Skin of body (tissue), 2 donors: ENCODE results near the gene ANKS1B. TPM values are rescaled to one million over a fixed set of nuclear protein-coding genes. Genes with fewer than 3 reads are reported as not detected.

Source experiments
- DNase-seq: peaks from one replicate; lab custom pipeline; 2025; lab: John Stamatoyannopoulos, UW
- total RNA-seq: library from RNA; depleted of rRNA; stranded (reverse); fragments of >200 nt; gene quantifications from one replicate; pipeline ENCODE4 v1.2.3, GENCODE V29; 2014

Gene ANKS1B
- total RNA-seq, 1 donor from 2014 or later = 10.7 TPM

DNA sequence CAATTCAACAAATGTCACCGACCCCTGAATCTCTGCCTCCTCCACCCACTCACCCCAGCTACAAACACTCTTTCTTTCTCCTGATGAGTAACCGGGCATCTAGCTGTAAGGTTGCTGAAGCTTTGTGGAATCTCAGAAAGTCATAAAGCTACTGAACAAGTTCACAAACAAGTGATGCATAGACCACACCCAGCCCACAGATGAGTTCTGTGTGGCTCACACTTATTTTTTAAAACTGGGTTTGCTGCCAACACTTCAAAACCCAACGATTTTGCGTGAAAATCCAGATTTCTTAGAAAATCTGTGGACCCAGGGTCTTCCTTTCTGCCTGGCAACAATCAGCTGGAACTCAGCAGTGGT is 1243.6 kb downstream of the ANKS1B start:
- DNase-seq = no peak

DNA sequence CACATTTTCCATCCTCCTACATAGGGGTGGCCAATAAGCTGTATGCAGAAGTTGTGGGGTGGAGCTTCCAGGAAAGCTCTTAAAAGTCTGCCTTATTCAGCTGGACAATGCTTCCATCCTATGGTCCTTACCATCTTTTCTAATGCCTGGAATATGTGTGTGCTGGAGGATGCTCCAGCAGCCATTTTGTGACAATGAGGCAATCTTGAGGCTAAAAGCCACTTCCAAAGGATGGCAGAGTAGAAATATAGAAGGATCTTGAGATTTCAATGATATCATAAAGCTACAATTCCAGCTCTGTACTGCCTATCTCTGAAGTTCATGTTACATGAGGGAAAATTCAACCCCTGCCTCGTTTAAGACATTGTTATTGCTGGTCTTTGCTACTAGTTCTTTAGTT is 1244.0 kb downstream of the ANKS1B start:
- DNase-seq = no peak

DNA sequence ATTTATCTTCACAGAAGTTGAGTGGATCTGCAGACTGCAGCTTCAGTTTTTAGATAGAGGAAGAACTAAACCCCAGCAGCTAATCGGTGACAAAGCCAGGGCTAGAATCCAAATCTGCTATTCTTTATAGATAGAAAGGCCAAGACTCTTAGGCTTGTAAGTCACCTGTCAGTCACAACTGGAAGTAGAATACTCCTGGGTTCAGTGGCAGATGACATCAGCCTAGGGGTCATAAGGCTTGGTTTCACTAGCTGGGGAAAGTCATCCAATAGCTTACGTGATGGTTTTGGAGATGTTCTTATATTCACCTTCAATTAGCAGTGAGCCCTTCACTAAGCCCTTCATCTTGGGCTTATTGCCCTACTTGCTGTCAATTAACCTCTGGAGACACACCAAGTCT is 1246.2 kb downstream of the ANKS1B start:
- DNase-seq = no peak

DNA sequence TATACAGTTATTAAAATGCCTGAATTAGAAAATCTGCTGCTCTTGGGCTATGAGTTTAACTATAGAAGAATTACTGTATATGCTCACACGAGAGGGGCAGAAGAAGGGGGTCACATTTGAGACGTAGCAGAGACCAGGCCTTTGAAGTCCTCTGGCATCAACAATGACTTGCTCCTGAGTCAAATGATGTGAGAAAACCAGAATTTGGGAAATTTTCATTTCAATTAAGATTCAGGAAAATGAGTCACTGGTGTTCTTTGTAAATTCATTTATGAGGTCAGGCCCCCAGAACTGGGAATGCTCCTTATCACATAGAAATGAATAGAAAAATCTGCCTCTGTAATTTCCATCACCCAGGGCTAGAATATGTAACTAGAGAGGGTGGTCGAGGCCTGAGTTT is 1246.7 kb downstream of the ANKS1B start:
- no peak for DNase-seq

DNA sequence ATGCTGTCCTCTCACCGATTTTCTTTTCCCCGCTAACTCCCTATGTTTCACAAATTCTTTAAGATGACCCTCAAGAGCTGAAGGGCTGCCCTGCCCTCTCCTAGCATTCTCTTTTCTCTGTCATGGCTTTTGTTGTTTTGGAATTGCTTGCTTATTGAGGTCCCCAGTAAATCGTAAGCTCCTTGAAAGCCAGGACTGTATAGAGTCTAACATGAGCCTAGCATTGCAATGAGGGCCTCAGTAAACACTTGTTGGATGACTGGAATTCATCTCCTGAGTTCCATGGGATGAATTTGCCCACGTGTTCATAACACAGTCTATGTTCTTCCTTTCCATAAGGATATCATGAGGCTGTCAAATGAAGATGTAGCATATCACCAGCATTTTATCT is 1247.4 kb downstream of the ANKS1B start:
- no peak for DNase-seq

DNA sequence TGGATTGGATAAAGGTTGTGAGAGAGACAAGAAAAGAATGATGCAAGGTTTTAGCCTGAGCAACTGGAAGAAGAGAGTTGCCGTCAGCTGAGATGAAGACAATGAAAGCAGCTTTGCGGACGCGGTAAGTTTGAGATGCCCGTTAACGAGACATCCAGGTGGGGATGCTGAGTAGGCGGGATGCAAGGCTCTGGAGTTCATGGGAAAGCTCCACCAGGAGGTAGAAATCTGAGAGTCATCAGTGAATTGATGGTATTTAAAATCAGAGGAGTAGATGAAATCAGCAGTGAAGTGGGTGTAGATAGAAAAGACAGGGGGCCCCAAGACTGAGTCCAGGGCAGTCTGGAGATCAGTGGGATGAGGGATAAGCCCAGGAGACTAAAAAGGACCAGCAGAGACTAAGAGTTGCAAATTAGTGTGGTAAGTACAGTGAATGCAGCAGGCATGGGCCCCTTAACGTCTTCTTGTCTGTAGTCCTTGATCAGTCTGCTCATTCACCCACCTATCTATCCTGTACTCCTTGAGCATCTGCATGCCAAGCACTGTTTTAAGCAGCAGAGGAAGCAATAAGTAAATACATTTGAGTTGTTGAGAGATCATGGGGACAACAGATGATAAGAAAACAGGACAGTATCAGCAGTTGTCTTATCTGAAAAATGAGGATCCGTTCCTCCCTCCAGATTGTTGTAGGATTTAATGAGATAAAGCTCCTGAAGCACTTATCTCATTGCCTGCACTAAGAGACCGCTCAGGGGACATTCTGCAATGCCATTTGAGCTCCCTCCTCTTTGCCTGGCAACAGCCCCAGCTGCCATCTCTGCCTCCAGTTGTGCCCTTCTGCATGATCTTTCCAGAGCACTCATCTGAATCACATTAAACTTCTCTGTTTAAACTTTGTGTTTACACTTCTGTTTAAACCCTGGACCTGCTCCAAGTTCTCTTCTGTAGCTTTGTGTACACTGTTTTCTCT is 1248.1 kb downstream of the ANKS1B start:
- no peak for DNase-seq

DNA sequence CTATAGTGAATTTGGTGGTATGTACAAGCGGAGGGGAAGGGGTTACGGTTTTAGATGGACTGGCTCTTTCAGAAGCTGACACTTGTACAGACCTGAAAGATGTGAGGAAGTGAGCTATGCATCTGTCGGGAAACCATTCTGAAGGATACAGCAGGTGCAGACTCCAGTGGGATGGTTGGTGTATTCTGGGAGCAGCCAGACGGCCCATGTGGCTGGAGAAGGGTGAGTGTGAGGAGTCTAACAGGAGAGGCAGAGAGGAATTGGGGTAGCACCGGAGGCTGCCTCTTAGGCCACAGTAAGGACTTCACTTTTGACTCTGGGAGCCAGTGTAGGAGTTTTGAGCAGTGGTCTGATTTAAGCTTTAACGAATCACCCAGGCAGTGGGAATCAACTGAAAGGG is 1248.9 kb downstream of the ANKS1B start:
- no peak for DNase-seq

DNA sequence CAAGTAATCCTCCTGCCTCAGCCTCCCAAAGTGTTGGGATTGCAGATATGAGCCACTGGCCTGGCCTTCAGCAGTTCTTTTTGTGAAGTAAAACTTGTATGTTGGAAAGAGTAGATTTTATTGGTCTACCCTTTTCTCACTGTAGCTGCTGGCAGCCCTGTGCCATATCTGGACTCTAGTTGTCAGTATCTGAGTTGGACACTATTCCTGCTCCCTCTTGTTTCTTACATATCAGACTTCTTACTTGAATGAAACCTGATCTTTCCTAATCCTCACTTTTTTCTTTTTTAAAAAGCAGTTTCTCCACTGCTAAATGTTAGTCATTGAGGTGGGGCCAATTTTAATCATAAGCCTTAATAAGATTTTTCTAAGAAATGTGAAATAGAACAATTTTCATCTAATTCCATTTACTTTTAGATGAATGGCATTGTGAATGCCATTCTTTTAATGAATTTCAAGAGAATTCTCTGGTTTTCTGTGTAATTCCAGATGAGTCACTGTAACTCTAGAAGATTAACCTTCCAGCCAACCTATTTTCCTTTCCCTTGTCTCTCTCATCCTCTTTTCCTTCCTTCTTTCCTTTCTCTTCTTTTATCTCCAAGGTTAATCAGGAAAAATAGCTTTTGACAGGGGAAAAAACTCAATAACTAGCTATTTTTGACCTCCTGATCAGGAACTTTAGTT is 1250.9 kb downstream of the ANKS1B start:
- DNase-seq = no peak

DNA sequence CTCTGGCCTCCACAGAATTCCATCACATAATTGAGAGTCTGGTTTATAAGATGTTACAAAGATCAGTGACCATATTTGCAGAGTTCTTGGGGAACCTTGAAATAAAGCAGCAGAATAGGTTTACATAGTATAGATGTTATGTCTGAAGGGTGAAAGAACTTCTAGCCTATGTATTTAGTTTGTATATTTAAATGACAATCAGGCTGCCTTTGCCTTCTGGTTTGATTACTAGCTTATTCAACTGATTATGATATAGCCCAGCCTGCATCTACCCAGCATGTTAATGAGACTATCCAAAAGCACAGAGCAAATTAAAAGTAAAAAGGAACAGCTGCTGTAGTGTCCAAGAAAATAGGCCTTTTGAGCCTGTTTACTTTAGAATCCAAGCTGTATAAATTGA is 1254.3 kb downstream of the ANKS1B start:
- no peak for DNase-seq

DNA sequence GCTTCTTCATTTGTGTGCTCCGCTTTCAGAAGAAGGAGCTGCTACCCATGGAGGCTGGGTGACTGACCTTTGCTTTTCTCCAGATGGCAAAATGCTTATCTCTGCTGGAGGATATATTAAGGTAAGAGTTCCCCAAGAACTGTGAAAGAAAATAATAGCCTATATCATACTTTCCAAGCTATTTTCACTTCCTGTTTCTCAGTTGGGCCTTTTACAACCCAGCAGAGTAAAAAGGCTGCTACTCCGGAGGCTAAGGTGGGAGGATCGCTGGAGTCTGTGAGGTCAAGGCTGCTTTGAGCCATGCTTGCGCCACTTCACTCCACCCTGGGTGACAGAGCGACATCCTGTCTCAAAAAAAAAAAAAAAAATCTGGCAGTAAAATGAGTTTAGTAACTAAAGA is 1257.5 kb downstream of the ANKS1B start:
- no peak for DNase-seq

DNA sequence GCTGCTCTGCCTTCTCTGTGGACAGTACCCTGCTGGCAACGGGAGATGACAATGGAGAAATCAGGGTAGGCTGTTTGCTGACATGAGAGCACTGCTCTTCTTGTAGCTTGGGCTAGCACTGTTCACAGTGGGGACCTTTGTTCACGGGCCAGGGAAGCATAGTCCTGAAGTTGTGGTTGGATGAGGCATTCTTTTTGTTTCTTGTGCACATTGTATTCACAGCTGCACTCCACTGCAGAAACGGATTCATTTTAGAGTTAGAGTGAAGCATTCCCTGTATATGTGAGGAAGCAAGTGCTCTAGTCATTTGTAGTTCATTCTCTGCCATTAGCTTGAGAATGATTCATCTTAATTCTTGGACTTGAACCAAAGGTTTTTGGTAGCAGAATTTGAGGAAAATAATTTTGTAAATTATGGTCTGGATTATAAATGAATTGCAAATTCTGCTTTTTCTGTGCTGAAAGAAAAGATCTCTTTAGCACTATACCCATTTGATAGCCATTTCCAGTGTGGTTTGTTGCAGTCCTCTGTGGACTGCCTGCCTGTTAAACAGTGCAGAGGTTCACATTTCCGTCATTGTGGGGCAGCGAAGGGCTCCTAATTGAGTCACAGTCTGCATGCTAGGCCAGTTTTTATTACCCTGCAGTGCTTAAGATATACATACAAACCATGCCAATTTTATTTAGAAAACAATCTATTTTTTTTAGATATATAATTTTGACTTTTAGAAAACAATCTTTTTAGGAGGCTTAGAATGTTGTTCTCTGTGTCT is 1259.1 kb downstream of the ANKS1B start:
- DNase-seq = peak; percentile 17

DNA sequence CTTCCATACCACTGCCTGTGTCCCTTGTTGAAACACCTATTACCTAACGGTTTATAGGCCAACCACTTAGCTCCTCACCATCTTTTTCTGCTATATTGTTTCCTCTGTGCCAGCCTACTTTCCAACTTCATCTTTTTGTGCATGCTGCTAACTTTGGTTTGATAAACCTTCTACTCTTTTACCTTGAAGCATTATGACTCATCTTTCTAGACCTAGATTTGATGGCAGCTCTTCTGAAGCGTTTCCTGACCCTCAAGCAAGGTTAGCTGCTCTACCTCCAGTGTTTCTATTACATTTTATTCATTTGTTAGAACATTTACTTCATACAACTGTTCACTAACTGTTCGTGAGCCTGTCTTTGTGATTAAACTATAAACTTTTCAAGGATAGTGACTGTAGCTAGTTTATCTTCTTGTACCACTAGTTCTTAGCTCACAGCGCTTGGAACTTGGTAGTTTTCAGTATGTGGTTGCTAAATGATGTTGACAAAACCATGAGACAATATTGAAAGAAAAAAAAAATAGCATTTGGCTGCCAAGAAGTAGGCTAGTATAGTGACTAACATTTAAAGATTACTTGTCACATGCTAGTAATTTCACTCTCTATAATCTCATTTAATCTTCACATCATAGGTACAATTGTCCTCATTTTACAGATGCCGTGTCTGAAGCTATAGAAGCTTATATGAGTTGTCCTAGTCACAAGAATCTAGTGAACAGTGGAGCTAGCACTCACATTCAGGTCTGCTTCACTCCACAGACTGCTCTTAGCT is 1260.2 kb downstream of the ANKS1B start:
- DNase-seq = no peak

DNA sequence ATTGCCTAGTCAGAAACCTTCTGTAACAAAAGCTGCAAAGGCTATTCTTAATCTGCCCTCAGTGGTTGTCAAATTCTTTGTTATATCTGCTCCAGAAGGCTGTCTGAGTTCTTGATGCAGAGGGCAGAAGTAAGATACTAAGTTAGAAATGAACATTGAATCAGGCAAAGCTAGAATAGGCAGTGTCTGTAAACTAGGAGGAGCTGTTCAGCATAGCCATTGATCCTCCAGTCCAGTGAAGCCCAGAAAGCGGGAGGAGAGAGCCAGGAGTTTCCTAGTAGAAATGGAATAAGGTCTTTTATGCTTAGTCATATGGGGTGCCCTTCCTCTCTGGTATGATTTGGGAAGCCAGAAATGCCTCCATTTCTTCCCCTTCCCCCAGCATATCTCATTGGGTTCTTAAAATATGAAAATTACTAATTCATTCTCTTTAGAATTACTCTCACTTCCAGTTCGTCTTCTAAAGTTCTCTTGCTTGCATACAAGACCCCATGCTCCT is 1263.5 kb downstream of the ANKS1B start:
- no peak for DNase-seq

DNA sequence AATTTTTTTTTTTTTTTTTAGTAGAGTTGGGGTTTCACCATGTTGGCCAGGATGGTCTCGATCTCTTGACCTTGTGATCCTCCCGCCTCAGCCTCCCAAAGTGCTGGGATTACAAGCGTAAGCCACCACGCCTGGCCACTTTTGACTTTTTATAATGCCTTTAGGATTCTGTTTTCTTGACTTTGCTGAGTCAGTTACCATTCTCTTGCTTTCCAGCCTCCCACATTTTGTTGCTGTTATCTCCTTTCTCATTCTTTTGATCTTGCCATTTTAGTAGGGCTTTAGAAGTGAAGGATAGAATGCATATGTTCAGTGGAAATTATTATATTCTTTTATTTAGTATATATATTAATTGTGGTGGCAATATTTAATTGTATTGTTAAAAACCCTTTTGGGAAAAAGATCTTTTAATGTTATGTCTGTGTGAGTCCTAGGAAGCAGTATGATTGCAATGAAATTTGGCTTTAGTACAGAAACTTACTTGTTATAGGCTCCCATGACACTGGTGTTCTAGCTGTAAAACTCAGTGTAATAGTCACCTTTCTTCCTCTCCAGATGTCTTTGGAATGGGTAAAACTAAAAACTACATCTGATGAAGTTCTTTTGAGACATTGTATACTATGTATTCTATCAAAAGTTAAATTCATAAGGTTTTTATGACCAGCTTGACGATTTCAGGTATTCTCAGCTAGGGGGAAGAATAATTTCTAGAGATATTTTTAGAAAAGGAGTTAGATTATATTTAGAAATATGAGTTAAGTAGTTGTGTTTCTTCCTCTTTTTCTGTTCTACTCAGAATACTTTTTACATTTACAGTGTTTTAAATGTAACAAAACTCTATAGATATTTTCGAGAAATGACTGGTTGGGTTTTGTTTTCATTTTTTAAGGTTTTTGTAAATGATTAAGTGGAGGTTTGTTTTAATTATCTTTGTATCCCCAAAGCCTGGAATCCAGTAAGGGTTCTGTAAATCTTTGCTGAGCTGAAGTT is 1264.9 kb downstream of the ANKS1B start:
- DNase-seq = no peak

DNA sequence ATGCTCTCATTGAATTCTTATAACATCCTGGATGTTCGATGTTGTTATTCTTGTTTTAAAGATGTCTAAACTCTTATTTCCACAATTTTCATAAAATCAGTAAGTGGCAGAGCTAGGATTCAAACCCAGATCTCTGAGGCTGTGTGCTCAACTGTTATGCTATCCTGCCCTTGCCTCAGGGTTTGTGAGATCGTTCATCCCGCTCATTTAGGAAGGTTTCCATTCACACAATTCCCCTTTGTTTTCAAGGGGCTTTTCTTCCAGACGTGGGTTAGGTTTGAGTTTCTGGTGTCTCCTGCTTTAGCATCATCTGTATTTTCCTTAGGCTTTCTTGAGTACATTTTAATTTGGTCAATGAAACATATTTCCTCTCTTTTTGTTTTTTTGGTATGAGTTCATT is 1270.3 kb downstream of the ANKS1B start:
- DNase-seq = no peak

DNA sequence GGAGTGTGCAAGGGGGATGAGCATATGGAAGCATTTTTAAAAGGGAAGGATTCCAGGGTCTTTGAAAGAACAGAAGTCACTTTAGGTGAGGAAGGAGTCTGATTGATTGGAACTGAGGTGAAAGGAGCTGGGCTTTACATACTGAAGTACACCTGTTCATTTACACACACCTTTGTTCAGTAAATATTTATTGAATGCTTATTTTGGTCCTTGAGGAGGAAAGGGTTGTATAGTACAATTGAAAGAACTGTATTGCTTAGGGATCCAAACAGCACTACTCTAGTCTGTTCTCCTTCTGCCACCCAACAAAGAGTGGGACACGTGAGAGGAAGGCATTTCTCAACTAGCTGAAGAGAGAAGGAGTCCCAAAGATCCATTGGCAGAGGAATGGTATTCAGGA is 1275.7 kb downstream of the ANKS1B start:
- DNase-seq = no peak

DNA sequence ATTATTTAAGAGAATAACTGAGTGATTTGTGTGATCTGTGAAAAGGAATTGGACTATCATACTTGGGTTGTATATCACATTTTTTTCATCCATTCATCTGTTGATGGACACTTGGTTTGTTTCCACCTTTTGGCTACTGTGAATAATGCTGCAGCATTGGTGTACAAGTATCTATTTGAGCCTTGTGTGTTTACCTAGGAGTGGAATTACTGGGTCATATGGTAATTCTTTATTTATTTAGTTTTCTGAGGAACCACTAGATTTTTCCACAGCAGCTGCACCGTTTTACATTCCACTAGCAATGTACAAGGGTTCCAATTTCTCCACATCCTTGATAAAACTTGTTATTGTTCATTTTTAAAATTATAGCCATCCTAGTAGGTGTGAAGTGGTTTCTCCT is 1283.6 kb downstream of the ANKS1B start:
- no peak for DNase-seq

DNA sequence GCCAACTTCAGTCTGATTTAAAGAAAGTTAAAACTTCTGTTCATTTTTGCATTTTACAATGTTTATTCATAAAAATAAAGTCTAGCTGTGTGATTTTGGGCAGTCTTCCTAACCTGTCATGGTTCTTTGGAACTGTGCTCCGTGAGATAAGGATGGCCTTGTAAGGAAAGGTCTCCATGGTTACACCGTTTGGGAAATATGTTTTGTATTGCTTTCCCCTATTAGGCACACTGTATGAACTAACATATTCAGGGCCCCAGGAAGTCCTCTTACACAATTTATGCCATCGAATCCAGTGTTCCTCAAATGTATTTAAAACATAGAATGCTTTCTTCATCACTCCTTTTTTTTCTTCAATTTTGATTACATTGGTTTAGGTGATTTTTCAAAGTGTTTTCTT is 1285.2 kb downstream of the ANKS1B start:
- peak; percentile 11 for DNase-seq

DNA sequence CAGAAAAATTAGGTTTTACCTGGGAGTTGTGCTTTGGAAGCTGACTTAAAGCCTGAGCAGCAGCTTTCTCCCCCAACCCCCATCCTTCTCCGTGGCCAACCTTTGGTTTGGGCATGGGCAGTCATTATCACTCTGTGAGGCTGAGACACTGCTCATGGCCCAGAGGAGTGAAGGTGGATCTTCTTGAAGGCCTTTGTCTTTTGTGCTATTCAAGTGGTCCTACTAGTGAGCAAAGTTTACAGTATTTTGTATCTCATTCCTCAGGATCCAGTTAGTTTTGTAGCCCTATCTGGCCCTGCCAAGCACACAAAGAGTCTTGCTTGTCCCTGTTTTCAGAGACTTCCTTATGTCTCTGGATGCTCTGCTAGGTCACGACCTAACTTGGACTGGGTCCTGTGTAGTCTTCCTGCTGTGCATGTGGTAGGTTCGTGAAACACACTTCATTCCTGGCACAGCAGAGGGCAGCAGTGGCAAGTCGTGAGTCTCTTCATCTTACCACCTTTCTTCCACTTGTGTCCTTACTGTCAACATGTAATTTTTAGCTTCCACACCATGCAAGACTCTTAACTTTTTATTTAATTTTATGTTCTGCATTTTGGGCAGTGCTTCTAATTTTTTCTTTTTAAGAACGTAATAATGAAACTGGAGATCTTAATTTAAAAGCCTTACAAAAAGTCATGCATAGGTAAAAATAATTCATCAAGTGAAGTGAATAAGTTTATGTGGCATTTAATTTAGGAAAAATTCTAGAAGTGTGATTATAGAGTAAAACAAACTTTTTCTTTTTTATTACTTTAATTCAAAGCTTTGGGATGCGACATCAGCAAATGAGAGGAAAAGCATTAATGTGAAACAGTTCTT is 1285.9 kb downstream of the ANKS1B start:
- peak; percentile 40 for DNase-seq
